Sigmoid colon (tissue), 4 donors: ENCODE data around the gene ADM.

Source experiments
- CTCF ChIP-seq, 4 experiments: fragments of 450-650 bp in 3 of 4; fragments of 200-600 bp in 1 of 4; IDR thresholded peaks; one replicate each; pipeline ENCODE4 v1.5.1; 2016 to 2019; ENCODE audit warnings: antibody characterized with exemption in 4 of 4, mild to moderate bottlenecking in 3 of 4, moderate library complexity in 2 of 4
- POLR2A ChIP-seq, 2 donors: fragments of 450-650 bp; IDR thresholded peaks; one replicate each; pipeline ENCODE4 v1.6.1; 2016; ENCODE audit warnings: antibody characterized with exemption in 2 of 2, mild to moderate bottlenecking in 2 of 2, moderate library complexity in 2 of 2
- POLR2AphosphoS5 ChIP-seq, 4 donors: sonication (generic); formaldehyde crosslinking; IDR thresholded peaks; one replicate each; pipeline ENCODE4 v1.6.1; 2017; ENCODE audit warnings: antibody characterized with exemption in 4 of 4

- TF ChIP-seq CTCF (IDR thresholded peaks at IDR 0.05) (no peak), POLR2A (IDR thresholded peaks at IDR 0.05) (no peak), POLR2AphosphoS5 (IDR thresholded peaks at IDR 0.05) (no peak)
Observed at GRCh38 chr11:10257478-10257877, 47.4 kb upstream of the ADM start.
